Fibroblast of skin of abdomen (primary cell): Measurements from ENCODE around the gene DPH2.

Source experiments
- DNase-seq: peaks from one replicate; pipeline ENCODE4 v3.0.0-alpha.2; 2013

Gene DPH2

DNA sequence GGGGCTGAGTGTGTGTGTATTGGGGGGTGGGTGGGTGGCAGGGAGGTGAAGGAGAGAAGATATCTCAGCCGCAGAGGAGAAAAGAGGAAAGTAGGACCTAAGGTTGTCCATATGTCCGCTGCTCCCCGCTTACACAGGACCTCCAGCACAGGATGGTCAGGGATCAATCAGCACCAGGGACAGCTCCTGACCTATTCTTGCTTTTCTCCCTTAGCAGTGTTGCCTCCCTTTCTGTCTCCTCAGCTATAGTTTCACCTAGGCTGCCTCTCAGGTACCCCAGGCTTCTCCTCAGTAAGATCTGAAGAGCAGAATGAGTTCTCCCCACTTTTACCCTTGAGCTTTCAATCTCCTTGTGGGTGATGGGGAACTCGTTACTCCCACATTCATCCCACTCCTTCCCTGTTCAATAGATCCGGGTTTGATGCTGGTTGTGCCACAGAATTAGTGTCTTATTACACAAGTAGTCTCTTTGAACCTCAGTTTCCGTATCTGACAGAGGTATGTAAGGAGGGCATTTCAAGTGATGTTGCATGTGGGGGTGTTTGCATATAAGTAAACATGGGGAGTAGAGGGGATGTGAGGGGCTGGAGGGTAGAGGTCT lies 1.4 kb upstream of the DPH2 start:
- DNase-seq = no peak

DNA sequence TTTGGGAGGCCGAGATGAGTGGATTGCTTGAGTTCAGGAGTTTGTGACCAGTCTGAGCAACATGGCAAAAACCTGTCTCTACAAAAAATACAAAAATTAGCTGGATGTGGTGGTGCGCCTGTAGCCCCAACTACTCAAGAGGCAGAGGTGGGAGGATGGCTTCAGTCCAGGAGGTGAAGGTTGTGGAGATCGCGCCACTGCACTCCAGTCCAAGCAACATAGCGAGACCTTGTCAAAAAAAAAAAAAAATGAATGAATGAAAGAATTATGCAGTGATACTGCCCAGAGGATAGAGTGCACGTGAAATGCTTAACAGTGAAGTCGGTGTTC lies 429 bp upstream of the DPH2 start:
- DNase-seq = no peak

DNA sequence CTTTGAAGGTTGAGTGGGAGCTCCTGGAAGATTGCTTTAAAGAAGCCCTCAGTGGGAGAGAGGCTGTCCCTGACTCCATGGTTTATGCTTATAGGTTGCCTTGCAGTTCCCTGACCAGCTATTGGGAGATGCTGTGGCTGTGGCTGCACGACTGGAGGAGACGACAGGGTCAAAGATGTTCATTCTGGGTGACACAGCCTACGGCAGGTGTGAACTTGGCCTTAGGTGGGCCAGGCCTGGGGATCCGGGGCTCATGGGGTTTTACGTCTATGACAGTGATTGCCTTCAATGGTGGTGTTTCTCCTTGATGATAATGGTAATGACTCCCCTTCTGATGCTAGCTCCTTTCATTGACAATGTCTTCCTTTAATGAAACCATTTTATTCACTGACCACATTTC lies 692 bp downstream of the DPH2 start:
- no peak for DNase-seq

DNA sequence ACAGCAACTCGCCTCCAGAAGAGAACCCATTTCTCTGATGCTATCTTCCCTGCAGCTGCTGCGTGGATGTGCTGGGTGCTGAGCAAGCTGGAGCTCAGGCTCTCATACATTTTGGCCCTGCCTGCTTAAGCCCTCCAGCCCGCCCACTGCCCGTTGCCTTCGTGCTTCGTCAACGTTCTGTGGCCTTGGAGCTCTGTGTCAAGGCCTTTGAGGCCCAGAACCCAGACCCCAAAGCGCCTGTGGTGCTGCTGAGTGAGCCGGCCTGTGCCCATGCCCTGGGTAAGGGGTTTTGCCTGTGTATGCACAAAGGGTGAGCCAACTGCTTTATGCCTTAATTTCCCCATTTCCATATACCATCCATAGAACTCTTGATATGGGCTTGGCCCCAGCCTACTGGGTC lies 1.1 kb downstream of the DPH2 start:
- DNase-seq = no peak

DNA sequence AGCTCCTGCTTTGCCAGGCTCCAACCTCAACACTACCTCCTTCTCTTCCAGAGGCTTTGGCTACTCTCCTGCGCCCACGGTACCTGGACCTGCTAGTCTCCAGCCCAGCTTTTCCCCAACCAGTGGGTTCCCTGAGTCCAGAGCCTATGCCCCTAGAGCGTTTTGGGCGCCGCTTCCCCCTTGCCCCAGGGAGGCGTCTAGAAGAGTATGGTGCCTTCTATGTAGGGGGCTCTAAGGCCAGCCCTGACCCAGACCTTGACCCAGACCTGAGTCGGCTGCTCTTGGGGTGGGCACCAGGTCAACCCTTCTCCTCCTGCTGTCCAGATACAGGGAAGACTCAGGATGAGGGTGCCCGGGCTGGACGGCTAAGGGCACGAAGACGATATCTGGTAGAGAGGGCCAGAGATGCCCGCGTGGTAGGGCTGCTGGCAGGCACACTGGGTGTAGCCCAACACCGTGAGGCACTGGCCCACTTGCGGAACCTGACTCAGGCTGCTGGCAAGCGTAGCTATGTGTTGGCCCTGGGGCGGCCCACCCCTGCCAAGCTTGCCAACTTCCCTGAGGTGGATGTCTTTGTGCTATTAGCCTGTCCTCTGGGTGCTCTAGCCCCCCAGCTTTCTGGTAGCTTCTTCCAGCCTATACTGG lies 1.6 kb downstream of the DPH2 start:
- DNase-seq = no peak

DNA sequence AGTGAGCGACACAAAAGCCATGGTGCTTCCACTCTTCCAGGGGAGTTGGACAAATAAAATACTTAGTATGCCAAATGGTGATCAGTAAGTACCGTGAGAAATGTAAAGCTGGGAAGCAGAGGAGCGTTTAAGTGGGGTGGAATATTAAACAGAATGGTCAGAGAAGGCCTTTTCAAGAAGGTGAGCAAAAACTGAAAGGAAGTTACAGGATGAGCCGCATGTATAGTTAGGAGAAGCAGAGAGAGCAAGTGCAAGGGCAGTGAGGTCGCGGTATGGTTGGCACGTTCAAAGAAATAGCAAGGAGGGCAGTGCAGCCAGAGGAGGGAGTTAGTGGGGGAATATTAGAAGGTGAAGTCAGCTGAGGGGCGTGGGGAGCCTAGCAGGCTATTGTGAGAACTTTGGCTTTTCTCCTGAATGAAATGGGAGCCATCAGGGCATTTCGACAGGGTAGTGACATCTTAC lies 4.2 kb downstream of the DPH2 start:
- no peak for DNase-seq

DNA sequence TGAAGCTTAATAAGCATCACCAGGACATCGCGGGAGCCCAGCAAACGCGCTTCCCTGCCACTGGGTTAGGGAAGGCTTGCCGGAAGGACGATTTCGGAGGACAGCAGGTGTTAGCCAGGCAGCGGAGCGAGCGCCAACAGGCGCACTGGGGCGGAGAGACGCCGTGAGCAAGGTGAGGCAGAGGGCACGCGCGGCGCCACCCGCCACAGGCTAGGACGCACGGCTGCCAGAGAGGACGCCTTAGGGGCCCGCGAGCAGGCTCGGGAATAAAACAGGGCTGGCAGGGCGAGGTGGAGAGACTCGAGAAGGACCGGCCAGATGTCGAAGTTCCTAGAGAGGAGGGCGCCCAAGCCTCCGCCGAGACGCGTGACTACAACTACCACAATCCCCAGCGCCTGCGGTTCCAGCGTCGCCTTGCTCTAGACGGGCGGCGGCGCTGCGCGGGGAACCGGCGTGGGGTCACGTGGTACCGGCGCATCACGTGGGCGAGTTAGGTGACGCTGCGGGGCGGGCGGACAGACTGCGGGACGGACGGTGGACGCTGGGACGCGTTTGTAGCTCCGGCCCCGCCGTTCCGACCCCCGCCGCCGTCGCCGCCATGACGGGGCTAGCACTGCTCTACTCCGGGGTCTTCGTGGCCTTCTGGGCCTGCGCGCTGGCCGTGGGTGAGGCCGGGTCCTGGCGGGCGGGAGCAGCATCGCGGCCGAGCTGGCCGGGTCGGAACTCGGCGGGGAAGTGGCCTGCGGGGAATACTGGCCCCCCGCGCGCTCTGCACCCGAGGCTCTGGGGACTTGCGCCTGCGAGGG lies 4.8 kb downstream of the DPH2 start, which contains the start of gene ATP6V0B:
TSS of gene ATP6V0B (plus strand) at position 518 of the 806 bp plus-strand sequence. CDS start at position 599, 81 bp downstream.
- peak; percentile 92 for DNase-seq

DNA sequence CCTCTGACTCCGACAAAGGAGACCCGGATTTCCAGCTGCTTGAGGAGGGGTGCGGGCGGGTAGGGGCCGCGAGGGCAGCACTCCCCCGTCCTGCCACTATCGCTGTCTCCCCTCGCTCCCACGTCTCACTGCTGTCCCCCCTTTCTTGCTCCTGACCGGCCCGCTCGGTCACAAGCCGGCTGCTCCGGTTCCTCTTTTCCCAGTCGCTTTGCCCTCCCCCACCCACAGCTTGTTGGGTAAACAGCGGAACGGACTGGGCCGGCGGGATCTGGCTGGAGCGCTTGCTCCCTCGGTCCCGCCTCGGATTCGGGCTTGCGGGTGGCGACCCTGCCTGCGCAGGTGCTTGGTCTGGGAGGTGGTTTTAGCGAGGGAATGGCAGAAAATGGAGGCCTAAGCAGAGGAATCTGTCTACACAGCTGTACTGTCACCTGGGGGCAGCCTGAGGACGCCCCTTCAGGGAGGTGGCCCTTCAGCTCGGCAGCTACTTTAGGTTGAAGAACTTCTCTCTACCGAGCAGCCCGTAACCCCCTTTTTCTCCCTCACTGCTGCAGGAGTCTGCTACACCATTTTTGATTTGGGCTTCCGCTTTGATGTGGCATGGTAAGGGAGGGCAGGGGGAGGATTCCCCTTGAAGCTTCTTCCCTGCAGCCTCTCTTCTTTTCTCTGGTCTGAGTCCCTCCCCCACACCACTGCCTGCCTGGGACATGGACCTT lies 5.6 kb downstream of the DPH2 start:
- DNase-seq = no peak

DNA sequence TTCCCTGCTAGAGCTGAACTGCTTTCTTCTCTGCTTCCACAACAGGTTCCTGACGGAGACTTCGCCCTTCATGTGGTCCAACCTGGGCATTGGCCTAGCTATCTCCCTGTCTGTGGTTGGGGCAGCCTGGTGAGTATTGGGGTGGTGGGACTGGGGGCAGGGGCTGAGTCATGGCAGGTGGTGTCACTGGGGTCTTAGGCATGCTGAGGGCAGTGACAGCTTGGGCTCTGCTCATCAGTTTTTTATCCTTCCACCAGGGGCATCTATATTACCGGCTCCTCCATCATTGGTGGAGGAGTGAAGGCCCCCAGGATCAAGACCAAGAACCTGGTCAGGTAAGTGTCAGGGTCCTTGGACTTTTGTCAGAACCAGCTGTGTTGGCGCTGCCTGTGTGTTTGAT lies 6.2 kb downstream of the DPH2 start:
- DNase-seq = no peak

DNA sequence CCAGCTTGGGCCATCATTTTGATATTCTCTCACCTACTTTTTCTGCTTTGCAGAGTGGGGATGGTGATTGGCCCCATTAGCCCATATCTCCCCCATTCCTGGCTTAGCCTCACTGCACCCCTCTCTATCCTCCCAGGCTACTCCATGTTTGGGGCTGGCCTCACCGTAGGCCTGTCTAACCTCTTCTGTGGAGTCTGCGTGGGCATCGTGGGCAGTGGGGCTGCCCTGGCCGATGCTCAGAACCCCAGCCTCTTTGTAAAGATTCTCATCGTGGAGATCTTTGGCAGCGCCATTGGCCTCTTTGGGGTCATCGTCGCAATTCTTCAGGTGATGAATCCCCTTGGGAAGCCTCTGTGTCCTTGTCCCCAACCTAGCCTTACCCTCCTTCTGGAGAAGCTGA lies 7.1 kb downstream of the DPH2 start:
- no peak for DNase-seq

DNA sequence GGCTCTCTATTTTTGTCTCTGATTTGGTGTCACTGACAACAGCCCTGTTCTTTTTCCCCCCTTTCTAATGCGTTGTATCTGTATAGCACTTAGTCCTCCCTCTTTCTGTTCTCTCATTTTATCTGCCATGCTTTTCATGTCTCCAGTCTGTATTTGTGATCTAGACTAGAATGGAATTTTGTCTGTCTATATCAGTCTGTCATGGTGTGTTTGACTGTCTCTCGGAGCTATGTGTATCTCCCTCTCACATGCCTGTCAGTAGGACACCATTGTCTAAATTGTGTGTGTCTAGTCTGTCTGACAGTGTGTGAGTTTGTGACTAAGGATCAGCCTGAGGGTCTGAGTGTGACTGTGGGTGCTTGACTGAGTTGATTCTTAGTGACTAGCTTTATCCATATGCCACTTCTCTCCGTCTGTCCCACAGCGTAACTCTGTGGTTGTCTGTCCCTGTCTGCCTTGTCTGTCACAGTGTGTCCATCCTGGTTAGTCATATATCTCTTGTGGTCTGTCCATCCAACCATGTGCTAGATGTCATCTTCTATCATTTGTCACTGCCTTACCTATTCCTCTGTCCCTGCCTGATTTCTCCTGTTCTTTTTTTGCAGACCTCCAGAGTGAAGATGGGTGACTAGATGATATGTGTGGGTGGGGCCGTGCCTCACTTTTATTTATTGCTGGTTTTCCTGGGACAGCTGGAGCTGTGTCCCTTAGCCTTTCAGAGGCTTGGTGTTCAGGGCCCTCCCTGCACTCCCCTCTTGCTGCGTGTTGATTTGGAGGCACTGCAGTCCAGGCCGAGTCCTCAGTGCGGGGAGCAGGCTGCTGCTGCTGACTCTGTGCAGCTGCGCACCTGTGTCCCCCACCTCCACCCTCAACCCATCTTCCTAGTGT lies 7.8 kb downstream of the DPH2 start:
- DNase-seq = no peak

DNA sequence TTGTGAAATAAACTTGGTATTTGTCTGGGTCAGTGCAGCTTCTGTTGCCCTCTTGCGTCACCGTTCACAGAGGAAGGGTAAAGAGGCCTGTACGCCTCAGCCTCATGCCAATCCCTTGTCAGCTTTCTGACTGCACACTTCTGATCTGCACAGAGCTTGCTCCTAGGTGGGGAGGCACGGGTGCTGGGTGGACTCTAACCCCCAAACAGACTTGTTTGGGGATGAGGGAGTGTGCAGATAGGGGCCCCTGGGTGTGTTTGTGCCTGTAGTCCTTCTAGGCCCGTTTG lies 8.4 kb downstream of the DPH2 start:
- no peak for DNase-seq

DNA sequence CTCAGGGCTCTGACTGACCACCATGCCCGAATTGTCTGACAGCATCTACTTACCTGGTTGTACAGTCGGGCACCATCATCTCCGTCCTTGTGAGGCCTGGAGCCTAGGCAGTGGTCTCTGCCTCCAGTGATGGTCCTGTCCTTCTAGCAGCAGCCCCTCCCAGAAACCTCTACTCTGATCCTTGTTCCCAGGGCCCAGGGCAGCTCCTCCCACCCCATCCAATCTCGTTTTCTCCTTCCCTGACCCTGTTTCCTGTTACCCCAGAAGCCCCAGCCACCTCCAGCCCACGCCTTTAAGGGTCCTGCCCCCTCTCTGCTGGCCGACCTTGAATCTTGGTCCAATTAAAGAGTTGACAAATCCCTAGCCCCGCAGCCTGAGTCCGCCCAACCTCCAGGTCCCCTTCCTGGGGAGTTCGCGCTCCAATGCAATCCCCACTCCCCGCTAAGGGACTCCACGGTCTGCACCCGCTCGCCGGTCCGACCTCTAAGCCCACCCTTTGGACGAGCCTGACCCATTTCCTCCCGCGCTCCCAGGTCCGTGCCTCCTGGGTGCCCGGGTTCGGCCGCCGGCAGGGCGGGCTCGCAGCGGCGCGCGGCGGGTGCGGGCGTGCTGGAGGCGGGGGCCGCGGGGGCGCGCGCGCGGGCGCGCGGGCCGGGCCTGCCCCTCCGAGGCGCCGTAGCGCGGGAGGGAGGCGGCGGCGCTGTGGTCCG lies 8.9 kb downstream of the DPH2 start, which contains the start of gene B4GALT2:
TSS of gene B4GALT2 (plus strand) at position 660 of the 710 bp plus-strand sequence. CDS start 1,951 bp downstream, outside the sequence.
- DNase-seq = peak; percentile 50

DNA sequence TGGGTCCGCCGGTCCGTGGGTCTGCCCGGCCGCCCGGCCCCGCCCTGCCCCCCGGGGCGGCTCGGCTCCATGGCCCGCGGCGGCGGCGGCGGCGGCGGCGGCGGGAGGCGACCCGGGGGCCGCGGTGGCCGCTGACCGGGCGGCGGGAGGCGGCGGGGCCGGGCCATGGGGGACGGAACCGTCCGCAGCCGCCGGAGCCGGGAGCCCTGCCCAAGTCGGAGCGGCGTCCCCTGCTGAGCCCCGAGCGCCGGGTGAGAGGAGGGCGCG lies 9.4 kb downstream of the DPH2 start:
- DNase-seq = no peak

DNA sequence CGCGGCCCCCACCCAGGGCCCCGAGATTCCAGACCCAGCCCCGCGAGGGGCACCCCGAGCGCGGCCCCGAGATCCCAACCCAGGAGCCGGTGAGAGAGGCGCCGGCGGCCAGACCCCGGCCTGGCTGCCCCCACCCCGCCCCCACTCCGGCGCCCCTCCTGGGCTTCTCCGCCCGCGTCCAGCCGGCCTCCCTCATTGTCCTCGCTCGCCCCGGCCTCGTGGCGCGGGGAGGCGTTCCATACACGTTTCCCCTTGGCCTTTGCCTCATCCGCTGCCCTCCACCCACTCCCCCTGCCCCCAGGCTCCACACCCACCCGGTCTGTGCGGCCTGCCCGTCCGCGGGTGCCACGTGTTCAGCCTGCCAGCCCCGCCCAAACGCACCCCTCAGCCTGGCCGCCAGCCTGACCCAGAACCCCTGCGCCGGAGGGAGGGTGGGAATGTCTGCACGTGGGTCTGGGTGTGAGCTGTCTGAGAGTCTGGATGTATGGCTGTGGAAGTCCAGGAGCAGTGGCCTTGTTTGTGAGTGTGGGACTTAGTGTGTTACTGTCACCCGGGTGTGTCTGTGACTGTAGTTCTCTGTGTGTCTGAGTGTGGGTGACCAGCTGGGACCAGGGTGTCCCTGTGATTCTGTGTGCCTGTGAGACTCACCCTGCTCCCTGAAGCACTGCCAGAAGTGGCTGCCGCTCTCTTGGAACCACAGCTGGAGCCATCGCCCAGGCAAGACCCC lies 9.9 kb downstream of the DPH2 start:
- DNase-seq = peak; percentile 73

DNA sequence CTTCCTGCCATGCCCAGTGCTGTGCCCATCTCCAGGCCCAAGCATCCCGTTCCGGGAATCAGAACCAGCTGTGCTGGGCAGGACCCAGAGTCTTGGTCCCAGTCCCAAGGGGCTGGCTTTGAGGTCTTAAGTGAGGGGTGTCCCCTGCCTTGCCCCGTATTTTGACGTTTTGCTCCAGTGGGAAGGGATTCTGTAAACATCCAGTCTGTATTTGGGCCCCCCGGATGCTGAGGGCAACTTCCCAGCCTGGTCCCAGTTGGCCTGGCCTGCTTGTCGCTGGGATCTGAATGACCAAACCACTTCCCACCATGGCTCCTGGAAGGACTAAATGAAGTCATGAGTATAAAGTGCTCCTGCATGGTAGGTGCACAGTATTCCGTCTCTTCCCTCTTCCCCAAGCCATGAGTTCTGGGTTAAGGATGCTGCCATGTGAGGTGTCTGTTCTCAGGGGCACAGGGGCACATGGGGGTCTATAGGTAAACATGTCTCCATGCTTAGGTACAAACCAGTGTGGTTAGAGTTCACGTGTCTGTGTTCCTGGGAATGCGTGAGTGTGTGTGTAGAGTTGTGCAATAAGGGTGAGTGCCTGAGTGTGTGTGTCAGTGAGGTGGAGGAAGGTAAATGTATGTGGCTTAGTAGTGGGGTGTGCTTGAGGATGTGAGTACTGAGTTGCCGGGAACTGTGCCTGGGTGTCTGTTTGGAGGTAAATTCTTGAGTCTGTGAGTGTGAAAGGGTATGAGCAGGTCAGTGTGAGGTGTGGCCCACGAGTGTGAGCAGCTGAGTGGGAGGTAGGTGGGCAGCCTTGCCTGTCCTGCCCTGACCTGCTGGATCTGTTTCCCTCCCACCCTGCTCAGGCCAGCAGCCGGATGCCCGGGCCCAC lies 10.7 kb downstream of the DPH2 start:
- DNase-seq = peak; percentile 48

DNA sequence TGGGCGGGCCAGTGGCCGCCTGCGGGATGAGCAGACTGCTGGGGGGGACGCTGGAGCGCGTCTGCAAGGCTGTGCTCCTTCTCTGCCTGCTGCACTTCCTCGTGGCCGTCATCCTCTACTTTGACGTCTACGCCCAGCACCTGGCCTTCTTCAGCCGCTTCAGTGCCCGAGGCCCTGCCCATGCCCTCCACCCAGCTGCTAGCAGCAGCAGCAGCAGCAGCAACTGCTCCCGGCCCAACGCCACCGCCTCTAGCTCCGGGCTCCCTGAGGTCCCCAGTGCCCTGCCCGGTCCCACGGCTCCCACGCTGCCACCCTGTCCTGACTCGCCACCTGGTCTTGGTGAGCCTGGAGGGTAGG lies 11.3 kb downstream of the DPH2 start:
- no peak for DNase-seq

DNA sequence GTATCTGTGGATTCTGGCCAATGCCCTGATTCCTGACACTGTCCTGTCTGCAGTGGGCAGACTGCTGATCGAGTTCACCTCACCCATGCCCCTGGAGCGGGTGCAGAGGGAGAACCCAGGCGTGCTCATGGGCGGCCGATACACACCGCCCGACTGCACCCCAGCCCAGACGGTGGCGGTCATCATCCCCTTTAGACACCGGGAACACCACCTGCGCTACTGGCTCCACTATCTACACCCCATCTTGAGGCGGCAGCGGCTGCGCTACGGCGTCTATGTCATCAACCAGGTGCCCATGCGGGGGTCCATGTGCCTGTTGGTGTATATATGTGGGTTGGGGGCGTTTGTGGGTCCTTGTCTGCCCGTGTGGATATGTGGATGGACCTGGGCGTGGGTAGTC lies 11.8 kb downstream of the DPH2 start:
- DNase-seq = no peak

DNA sequence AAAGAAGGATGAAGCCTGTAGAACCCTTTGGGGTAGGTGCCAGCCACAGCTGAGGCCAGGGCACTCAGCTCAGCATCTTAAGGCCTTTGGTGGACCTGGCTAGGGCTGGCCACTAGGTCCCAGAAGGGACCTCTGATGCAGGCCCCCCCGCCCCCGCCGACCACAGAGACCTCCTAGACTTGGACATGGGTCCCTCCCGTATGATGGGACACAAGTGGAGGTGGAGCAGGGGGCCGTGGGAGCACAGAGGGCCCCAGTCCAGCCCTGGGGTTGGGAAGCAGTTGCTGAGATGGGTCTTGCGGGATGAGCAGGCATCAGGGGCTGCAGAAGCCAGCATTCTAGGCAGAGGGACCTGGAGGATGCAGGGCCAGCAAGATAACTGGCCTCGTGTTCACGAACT lies 12.4 kb downstream of the DPH2 start:
- DNase-seq = no peak

DNA sequence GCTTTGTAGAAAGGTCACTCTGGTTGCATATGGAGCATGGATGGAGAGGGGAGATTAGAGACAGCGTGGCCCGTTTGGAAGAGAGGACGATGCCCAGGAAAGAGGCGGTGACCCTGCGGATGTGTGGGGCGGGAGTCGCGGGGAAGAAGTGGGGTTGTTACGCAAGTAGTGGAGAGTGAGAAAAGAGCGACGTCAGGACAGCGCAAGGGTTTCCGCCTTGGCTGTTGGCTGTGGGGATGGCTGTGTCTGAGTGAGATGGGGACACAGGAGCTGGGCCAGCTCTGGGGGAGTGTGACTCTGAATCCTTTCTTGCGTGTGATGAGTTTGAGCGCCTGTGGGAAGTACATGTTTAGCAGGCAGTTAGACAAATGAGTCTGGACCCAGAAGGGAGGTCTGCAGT lies 13.0 kb downstream of the DPH2 start:
- no peak for DNase-seq
